Nephron (organoid): ENCODE measurements around the gene KLHDC8A.
A peak's percentile ranks its signal among the peaks of the same experiment; 100 is the strongest.

Experiments
- H3K27ac Mint-ChIP-seq, 3 experiments: 2 replicates each; pipeline ENCODE4 v1.8.0; 2020; ENCODE audit warnings: mixed read lengths in 3 of 3, mild to moderate bottlenecking in 2 of 3, moderate library complexity in 1 of 3
- H3K27me3 Mint-ChIP-seq: 2 replicates; pipeline ENCODE4 v1.8.0; 2021; ENCODE audit warnings: low read depth, mild to moderate bottlenecking, moderate library complexity, mixed read lengths
- H3K36me3 Mint-ChIP-seq: 2 replicates; pipeline ENCODE4 v1.8.0; 2020; ENCODE audit warnings: low read depth, mixed read lengths
- H3K4me1 Mint-ChIP-seq: 2 replicates; pipeline ENCODE4 v1.8.0; 2020; ENCODE audit warnings: mixed read lengths
- H3K4me3 Mint-ChIP-seq, 3 experiments: 2 replicates each; pipeline ENCODE4 v1.8.0; 2020; ENCODE audit warnings: mild to moderate bottlenecking in 3 of 3, mixed read lengths in 3 of 3, moderate library complexity in 2 of 3
- H3K9me3 Mint-ChIP-seq: 2 replicates; pipeline ENCODE4 v1.8.0; 2020; ENCODE audit warnings: mixed read lengths
- TF ChIP-seq, protein P1 (sequence below), 3 experiments: fragments of 200-600 bp; sonication (generic); IDR thresholded peaks; one replicate each; pipeline ENCODE4 v1.5.0; 2021; ENCODE audit warnings: antibody characterized with exemption in 3 of 3; ENCODE audit not compliant: unreplicated experiment in 3 of 3

The KLHDC8A gene

DNA sequence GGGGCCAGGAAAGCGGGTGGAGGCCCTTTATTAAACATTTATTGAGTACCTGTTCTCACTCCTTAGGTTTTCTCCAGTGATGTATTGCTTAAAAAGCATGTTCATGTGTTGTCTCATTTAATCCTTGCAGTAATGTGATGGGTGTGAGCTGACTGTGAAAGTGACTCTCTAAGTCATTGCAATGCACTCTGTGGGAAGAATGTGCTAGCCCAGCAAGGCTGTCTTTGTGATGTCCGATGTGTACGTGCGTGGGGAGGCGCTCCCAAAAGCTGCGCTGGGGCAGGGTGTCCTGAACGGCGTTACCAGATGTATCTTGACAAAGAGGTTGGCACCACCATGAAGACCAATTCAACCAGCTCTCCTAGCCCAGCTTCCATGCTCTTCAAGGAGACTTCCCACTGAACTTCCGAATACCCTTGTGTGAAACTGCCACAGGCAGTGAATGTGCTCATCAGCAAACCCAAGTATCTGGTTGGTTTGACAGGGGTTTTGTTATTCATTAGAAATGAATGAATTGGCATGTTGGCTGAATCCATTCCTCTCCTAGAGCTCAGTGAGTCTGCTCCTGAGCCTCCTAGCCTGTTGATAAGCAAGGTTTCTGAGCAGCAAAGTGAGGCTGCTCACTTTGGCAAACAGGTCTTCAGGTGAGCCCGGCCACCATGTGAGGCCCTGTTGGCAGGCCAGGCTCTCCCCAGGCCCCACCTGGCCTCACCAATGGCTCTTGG is 63.2 kb downstream of the KLHDC8A start:
- TF ChIP-seq, protein P1, sequence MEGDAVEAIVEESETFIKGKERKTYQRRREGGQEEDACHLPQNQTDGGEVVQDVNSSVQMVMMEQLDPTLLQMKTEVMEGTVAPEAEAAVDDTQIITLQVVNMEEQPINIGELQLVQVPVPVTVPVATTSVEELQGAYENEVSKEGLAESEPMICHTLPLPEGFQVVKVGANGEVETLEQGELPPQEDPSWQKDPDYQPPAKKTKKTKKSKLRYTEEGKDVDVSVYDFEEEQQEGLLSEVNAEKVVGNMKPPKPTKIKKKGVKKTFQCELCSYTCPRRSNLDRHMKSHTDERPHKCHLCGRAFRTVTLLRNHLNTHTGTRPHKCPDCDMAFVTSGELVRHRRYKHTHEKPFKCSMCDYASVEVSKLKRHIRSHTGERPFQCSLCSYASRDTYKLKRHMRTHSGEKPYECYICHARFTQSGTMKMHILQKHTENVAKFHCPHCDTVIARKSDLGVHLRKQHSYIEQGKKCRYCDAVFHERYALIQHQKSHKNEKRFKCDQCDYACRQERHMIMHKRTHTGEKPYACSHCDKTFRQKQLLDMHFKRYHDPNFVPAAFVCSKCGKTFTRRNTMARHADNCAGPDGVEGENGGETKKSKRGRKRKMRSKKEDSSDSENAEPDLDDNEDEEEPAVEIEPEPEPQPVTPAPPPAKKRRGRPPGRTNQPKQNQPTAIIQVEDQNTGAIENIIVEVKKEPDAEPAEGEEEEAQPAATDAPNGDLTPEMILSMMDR (IDR thresholded peaks at IDR 0.05; ENCODE audit: unreplicated experiment in 3 of 3) = no peak
- H3K9me3 Mint-ChIP-seq = no peaks in the 10 kb centered on the region
- peaks cover 39% of the 10 kb centered on the region for H3K4me1 Mint-ChIP-seq
- H3K27me3 Mint-ChIP-seq = no peaks in the 10 kb centered on the region
- H3K36me3 Mint-ChIP-seq = no peaks in the 10 kb centered on the region
- H3K27ac Mint-ChIP-seq = peak overlapping the region; percentile 73 to 94 (median 79)
- H3K4me3 Mint-ChIP-seq = no peak overlapping the region

DNA sequence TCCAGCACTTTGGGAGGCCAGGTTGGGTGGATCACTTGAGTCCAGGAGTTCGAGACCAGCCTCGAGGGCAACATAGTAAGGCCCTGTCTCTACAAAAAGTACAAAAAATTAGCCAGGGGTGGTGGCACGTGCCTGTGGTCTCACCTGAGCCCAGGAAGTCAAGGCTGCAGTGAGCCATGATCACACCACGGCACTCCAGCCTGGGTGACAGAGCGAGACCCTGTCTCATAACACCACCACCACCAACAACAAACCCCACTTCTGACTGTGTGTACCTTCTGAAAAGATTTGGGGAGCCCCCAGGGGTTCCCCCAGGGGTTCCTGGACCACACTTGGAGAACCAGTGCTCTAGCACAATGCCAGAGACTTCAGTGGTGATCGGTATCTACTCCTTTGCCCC is 65.1 kb downstream of the KLHDC8A start:
- TF ChIP-seq, protein P1 (IDR thresholded peaks at IDR 0.05; ENCODE audit: unreplicated experiment in 3 of 3) = no peak
- Mint-ChIP-seq H3K27ac (no peak overlapping the region), H3K27me3 (peaks cover 4% of the 10 kb centered on the region), H3K9me3 (no peaks in the 10 kb centered on the region), H3K4me3 (no peak overlapping the region), H3K4me1 (peaks cover 40% of the 10 kb centered on the region), H3K36me3 (no peaks in the 10 kb centered on the region)

DNA sequence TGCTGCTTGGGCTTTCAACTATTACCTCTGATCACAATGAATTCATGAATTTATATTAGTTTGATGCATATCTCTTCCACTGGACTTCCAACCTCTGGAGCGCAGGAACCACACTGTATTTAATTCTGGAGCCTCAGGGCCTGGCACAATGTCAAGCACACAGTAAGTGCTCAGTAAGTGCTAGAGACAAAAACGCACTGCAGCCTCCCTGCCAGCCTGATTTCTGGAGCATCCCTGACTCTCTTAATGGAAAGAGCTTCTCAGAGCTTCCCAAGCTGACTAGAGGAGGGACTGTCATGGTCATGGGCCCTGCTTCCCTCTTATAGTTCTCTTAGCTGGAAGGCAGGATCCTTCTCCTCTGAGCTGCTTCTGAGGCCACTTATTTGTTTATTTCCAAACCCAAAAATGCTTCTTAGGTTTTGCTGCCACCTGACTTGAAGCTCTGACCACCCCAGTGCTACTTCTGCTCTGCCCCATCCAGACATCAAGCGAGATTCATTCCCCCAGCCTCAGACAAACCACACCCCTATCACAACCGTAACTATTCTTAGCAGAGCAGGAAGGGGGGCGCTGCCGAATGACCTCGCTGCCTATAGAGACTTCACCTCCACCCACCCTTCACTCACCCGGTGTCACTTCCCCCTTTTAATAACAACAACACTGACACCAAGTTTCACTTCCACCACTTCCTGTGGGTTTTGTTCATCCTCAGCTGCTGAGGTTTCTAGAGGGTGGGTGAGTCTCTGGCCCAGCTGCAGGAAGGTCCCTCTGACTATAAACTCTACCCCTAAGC is 68.8 kb downstream of the KLHDC8A start:
- H3K4me3 Mint-ChIP-seq = no peak overlapping the region

DNA sequence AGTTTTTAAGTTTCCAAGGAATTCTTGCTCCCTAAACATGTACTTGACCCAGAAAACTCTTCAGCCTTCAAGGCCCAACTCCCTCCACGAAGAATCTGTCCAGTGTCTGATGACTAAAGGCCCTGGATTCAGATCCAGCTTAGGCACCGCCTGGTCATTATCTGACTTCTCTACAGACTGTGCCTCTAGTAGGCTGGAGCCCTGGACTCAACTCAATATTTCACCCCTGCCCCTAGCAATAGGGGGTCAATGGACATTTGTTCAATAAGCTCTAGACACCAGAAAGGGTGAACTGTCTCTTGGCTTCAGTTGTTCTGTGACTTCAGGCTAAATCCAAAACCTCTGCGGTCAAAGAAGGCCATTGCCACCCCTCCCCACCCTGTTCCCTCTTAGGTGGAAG is 69.6 kb downstream of the KLHDC8A start:
- H3K27me3 Mint-ChIP-seq = peaks cover 15% of the 10 kb centered on the region
- no peaks in the 10 kb centered on the region for H3K9me3 Mint-ChIP-seq
- no peaks in the 10 kb centered on the region for H3K36me3 Mint-ChIP-seq
- H3K27ac Mint-ChIP-seq = peak overlapping the region in 1 of 3 experiments; percentile 6
- TF ChIP-seq, protein P1 (IDR thresholded peaks at IDR 0.05; ENCODE audit: unreplicated experiment in 3 of 3) = no peak
- H3K4me1 Mint-ChIP-seq = peaks cover 41% of the 10 kb centered on the region
- no peak overlapping the region for H3K4me3 Mint-ChIP-seq

More for the DNA sequence above, 68.8 kb downstream of the KLHDC8A start:
- Mint-ChIP-seq H3K27me3 (peaks cover 7% of the 10 kb centered on the region), H3K36me3 (no peaks in the 10 kb centered on the region), H3K9me3 (no peaks in the 10 kb centered on the region), H3K4me1 (peaks cover 36% of the 10 kb centered on the region), H3K27ac (peak overlapping the region; percentile 25 to 54 (median 47))
- TF ChIP-seq, protein P1 (IDR thresholded peaks at IDR 0.05; ENCODE audit: unreplicated experiment in 3 of 3) = no peak

DNA sequence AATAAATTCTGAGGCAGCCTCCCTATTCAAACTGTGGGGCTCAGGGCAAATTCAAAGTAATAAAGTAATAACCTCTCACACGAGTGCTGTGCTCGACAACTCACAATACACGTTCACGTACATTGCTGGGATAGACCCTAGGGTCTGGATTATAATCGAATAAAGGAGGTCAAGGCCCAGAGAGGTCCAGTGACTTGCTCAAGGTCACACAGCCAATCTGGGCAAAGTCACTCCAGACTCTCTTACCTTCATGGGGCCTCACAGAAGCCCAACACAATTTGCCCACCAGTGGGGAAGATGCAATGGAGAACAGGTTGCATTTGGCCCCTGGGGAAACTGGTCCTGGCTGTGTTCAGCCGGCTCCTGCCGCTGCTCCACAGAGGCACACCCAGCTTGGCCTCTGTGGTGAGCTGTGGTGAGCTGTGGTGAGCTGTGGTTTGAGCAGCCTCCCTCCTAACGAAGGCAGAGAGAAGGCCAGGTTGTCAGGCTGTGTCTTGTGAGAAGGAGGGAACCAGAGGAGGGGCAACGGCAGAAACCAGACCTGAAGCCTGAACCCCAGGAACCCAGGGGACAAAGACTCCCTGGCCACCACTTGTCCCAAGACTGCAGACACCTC is 70.3 kb downstream of the KLHDC8A start:
- Mint-ChIP-seq H3K4me3 (no peak overlapping the region), H3K4me1 (peaks cover 41% of the 10 kb centered on the region), H3K9me3 (no peaks in the 10 kb centered on the region), H3K27ac (peak overlapping the region in 2 of 3 experiments; percentile 59 to 71), H3K27me3 (peaks cover 15% of the 10 kb centered on the region), H3K36me3 (no peaks in the 10 kb centered on the region)
- TF ChIP-seq, protein P1 (IDR thresholded peaks at IDR 0.05; ENCODE audit: unreplicated experiment in 3 of 3) = no peak
